Measurements from ENCODE around the gene SH2D4B.

SH2D4B gene

GRCh38 chr10:80694930-80695329, 157.2 kb downstream of the SH2D4B start:
- no peak for DNase-seq
